A549 treated with AZD9567 at 1 μM for 4 hours (cell line): ENCODE data around the gene SRCAP. TPM values are rescaled to one million over a fixed set of nuclear protein-coding genes. Genes with fewer than 3 reads are reported as not detected.

Source experiments
- total RNA-seq: library from RNA; stranded (reverse); fragments of 200-300 nt; extraction: Qiagen RNA extraction; gene quantifications from 5 replicates; pipeline ENCODE4 v1.2.3, GENCODE V29; 2022; ENCODE audit not compliant: insufficient read depth

SRCAP gene
- 9.8 to 26.9 TPM (median 22.2 TPM) in 5 replicates for total RNA-seq

GRCh38 chr16:30698816-30699614, at the start of gene SRCAP:
Gene SRCAP, plus strand, starts transcription at chr16:30699171. Its CDS starts 1,654 bp downstream, at chr16:30700825.

GRCh38 chr16:30650369-30651123, 48.4 kb upstream of the SRCAP start, which contains the start of gene PRR14:
Gene PRR14, plus strand, starts transcription at chr16:30650960. Its CDS starts 686 bp downstream, at chr16:30651646.

GRCh38 chr16:30657866-30658730, 40.9 kb upstream of the SRCAP start, which contains the start of gene FBRS:
Gene FBRS, plus strand, starts transcription at chr16:30658431. Its CDS starts 1,088 bp downstream, at chr16:30659519.

GRCh38 chr16:30747799-30748633, 49.0 kb downstream of the SRCAP start, which contains the start of gene PHKG2:
Gene PHKG2, plus strand, starts transcription at chr16:30748425. Its CDS starts 396 bp downstream, at chr16:30748821.

GRCh38 chr16:30761928-30762902, 63.2 kb downstream of the SRCAP start, which contains the start of the genes CFAP119 and RNF40:
Gene CFAP119, minus strand, starts transcription at chr16:30762062. Its CDS starts 314 bp downstream, at chr16:30761748.
Gene RNF40, plus strand, starts transcription at chr16:30762322. Its CDS starts 224 bp downstream, at chr16:30762546.

GRCh38 chr16:30786936-30787612, 88.1 kb downstream of the SRCAP start, which contains the start of gene ZNF629:
Gene ZNF629, minus strand, starts transcription at chr16:30787205. Its CDS starts 2,723 bp downstream, at chr16:30784482.

Other genes starting within 250 kb of the SRCAP start
- 0.03 to 0.23 TPM (median 0.11 TPM) in 4 of 5 replicates, not detected in the other for gene ITGAL, start 226.4 kb upstream of the SRCAP start, total RNA-seq
- 44.5 to 46.8 TPM (median 45.0 TPM) in 5 replicates for gene ZNF768, start 172.6 kb upstream of the SRCAP start, total RNA-seq
- 2.7 to 4.1 TPM (median 3.6 TPM) in 5 replicates for gene ZNF747, start 164.3 kb upstream of the SRCAP start, total RNA-seq
- gene ZNF764, start 140.8 kb upstream of the SRCAP start, total RNA-seq, result 2.6 to 6.4 TPM (median 5.3 TPM) in 5 replicates
- gene ZNF688, start 127.5 kb upstream of the SRCAP start, total RNA-seq, result 4.0 to 7.2 TPM (median 6.5 TPM) in 5 replicates
- gene ZNF785, start 113.5 kb upstream of the SRCAP start, total RNA-seq, result not detected in 5 replicates
- gene ZNF689, start 88.8 kb upstream of the SRCAP start, total RNA-seq, result 6.6 to 12.3 TPM (median 7.1 TPM) in 5 replicates
- gene PRR14, start 48.2 kb upstream of the SRCAP start, total RNA-seq, result 16.0 to 27.0 TPM (median 24.8 TPM) in 5 replicates
- 24.2 to 42.2 TPM (median 40.4 TPM) in 5 replicates for gene FBRS, start 40.7 kb upstream of the SRCAP start, total RNA-seq
- gene PHKG2, start 49.3 kb downstream of the SRCAP start, total RNA-seq, result 26.2 to 31.0 TPM (median 28.0 TPM) in 5 replicates
- 8.6 to 12.1 TPM (median 9.6 TPM) in 5 replicates for gene CFAP119, start 62.9 kb downstream of the SRCAP start, total RNA-seq
- gene RNF40, start 63.2 kb downstream of the SRCAP start, total RNA-seq, result 66.4 to 85.2 TPM (median 79.5 TPM) in 5 replicates
- 14.8 to 17.4 TPM (median 16.4 TPM) in 5 replicates for gene ZNF629, start 88.0 kb downstream of the SRCAP start, total RNA-seq
- gene BCL7C, start 194.9 kb downstream of the SRCAP start, total RNA-seq, result 22.9 to 40.5 TPM (median 37.8 TPM) in 5 replicates
- 0.20 to 0.28 TPM (median 0.24 TPM) in 4 of 5 replicates, not detected in the other for gene CTF1, start 197.4 kb downstream of the SRCAP start, total RNA-seq
- gene FBXL19, start 224.4 kb downstream of the SRCAP start, total RNA-seq, result 14.3 to 18.2 TPM (median 15.7 TPM) in 5 replicates
- 5.9 to 14.1 TPM (median 13.6 TPM) in 5 replicates for gene ORAI3, start 249.9 kb downstream of the SRCAP start, total RNA-seq